ENCODE data around the gene OR4B1.

Gene OR4B1

DNA sequence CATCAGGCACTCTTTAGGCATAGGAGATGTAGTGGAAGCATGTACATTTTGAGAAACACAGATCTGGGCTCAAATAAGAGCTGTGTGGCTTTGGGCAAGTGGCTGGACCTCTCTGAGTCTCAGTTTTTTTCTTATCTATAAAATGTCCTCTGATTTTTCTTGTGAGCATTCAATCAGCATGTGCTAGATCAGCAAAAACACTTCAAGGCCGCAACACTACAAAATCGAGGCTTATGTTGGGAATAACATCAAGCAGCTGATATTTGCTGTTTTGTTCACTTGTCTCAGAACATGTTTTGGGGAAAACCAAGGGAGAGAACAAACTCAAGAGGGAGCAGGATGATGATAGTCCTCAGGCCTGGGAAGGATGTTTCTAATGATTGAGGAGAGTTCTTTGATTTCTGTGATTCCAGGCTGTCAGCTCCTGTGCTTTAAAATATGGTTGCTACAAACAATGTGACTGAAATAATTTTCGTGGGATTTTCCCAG lies 46.9 kb downstream of the OR4B1 start, which contains the start of gene OR4X1:
OR4X1 (plus strand) TSS at position 439 of the 489 bp plus-strand sequence; CDS start at position 439, 0 bp downstream.
- DNase-seq, result no peak

Measured in GDM1 (cell line).